HepG2 (cell line): ENCODE measurements around the gene SBK1. TPM values are rescaled to one million over a fixed set of nuclear protein-coding genes. Genes with fewer than 3 reads are reported as not detected.

Experiments
- BRF2 ChIP-seq: sonication (generic); formaldehyde crosslinking; IDR thresholded peaks from 2 replicates; pipeline ENCODE4 v1.8.1; 2022; ENCODE audit warnings: mild to moderate bottlenecking, missing genetic modification reagents
- GTF2F1 ChIP-seq: fragments of 150-350 bp; IDR thresholded peaks from 2 replicates; pipeline ENCODE4 v1.6.1; 2014; ENCODE audit warnings: low read length
- KAT8 ChIP-seq: IDR thresholded peaks from 2 replicates; pipeline ENCODE4 v1.6.1; 2016; ENCODE audit warnings: missing genetic modification reagents, missing compliant biosample characterization
- MYC ChIP-seq: sonication (generic); formaldehyde crosslinking; IDR thresholded peaks from 2 replicates; pipeline ENCODE4 v1.9.0; 2021; ENCODE audit warnings: missing genetic modification reagents, borderline replicate concordance
- PHF21A ChIP-seq: sonication (generic); formaldehyde crosslinking; IDR thresholded peaks from 2 replicates; pipeline ENCODE4 v1.5.0; 2020; ENCODE audit warnings: mild to moderate bottlenecking, missing genetic modification reagents
- PHF8 ChIP-seq: sonication (generic); formaldehyde crosslinking; IDR thresholded peaks from 2 replicates; pipeline ENCODE4 v1.5.0; 2020; ENCODE audit warnings: missing genetic modification reagents
- SIN3A ChIP-seq: IDR thresholded peaks from 2 replicates; pipeline ENCODE4 v1.6.1; 2011; ENCODE audit warnings: low read depth, mild to moderate bottlenecking, control low read depth, low read length, borderline replicate concordance
- SOX13 ChIP-seq, 3 experiments: fragments of 450-650 bp in 1 of 3; sonication (generic) in 1 of 3; formaldehyde crosslinking in 1 of 3; IDR thresholded peaks in 2 of 3; conservative IDR thresholded peaks in 1 of 3; 2 replicates each; pipeline versions ENCODE4 v1.5.0 to v1.6.1; 2016 to 2020; ENCODE audit warnings: antibody characterized with exemption in 1 of 3, mild to moderate bottlenecking in 1 of 3, missing compliant biosample characterization in 1 of 3, missing genetic modification reagents in 1 of 3, moderate library complexity in 1 of 3
- STAG1 ChIP-seq: sonication (generic); formaldehyde crosslinking; IDR thresholded peaks from 2 replicates; pipeline ENCODE4 v1.4.0; 2020; ENCODE audit warnings: missing genetic modification reagents
- THRA ChIP-seq: sonication (generic); formaldehyde crosslinking; IDR thresholded peaks from 2 replicates; pipeline ENCODE4 v1.4.0; 2020; ENCODE audit warnings: missing genetic modification reagents, borderline replicate concordance
- YEATS2 ChIP-seq: sonication (generic); formaldehyde crosslinking; IDR thresholded peaks from 2 replicates; pipeline ENCODE4 v1.4.0; 2020; ENCODE audit warnings: missing genetic modification reagents, borderline replicate concordance
- ZBTB3 ChIP-seq: sonication (generic); formaldehyde crosslinking; IDR thresholded peaks from 2 replicates; pipeline ENCODE4 v1.4.0; 2020; ENCODE audit warnings: low read depth, mild to moderate bottlenecking, moderate library complexity, missing genetic modification reagents, borderline replicate concordance
- ZBTB42 ChIP-seq: sonication (generic); formaldehyde crosslinking; IDR thresholded peaks from 2 replicates; pipeline ENCODE4 v1.5.0; 2020; ENCODE audit warnings: mild to moderate bottlenecking, missing genetic modification reagents
- ZBTB7A ChIP-seq: sonication (generic); formaldehyde crosslinking; IDR thresholded peaks from 2 replicates; pipeline ENCODE4 v1.8.0; 2022; ENCODE audit warnings: mild to moderate bottlenecking, missing genetic modification reagents
- ZFX ChIP-seq: sonication (generic); formaldehyde crosslinking; IDR thresholded peaks from 2 replicates; pipeline ENCODE4 v1.4.0; 2020; ENCODE audit warnings: mild to moderate bottlenecking, low read depth, missing genetic modification reagents, moderate library complexity
- ZNF124 ChIP-seq: sonication (generic); formaldehyde crosslinking; IDR thresholded peaks from 2 replicates; pipeline ENCODE4 v1.4.0; 2020; ENCODE audit warnings: missing genetic modification reagents
- ZNF280D ChIP-seq: sonication (generic); formaldehyde crosslinking; IDR thresholded peaks from 2 replicates; pipeline ENCODE4 v1.5.1; 2020; ENCODE audit warnings: mild to moderate bottlenecking, missing genetic modification reagents
- ZNF639 ChIP-seq: conservative IDR thresholded peaks from 2 replicates; pipeline ENCODE4 v1.6.1; 2018; ENCODE audit warnings: missing genetic modification reagents
- ZNF768 ChIP-seq: sonication (generic); formaldehyde crosslinking; IDR thresholded peaks from 2 replicates; pipeline ENCODE4 v1.4.0; 2020; ENCODE audit warnings: missing genetic modification reagents
- ZNF777 ChIP-seq: sonication (generic); formaldehyde crosslinking; IDR thresholded peaks from 2 replicates; pipeline ENCODE4 v1.4.0; 2020; ENCODE audit warnings: missing genetic modification reagents
- polyA plus RNA-seq, 8 experiments: library from polyadenylated mRNA; depleted of rRNA in 3 of 8; stranded (reverse) in 7 of 8; unstranded in 1 of 8; fragments of >200 nt; fragmentation: Illumina TruSeq in 4 of 8; extraction: Trizol in 4 of 8; gene quantifications; 2 replicates each; pipeline versions ENCODE4 v1.2.1 to v1.2.3, GENCODE V29; 2011 to 2016; ENCODE audit warnings: low read depth in 4 of 8, missing spikeins in 1 of 8, mixed read lengths in 1 of 8; ENCODE audit not compliant: insufficient read depth in 1 of 8
- total RNA-seq, 5 experiments: library from RNA; depleted of rRNA; stranded (reverse); fragments of >200 nt; fragmentation: Illumina TruSeq; extraction: Trizol; gene quantifications; 2 replicates each; pipeline ENCODE4 v1.2.3, GENCODE V29; 2016; ENCODE audit warnings: low read depth in 1 of 5

The SBK1 gene
- total and polyA plus RNA-seq, 2 of the 13 experiments (the other 11 are each of a cell fraction or from before 2014, with no cell fraction given): 0.15 to 0.17 TPM

GRCh38 chr16:28277537-28278388, 14.6 kb upstream of the SBK1 start (continued):
- TF ChIP-seq ZNF639: no peak
- TF ChIP-seq ZNF124 (CRISPR knock-in tag): peak; percentile 78
- TF ChIP-seq ZFX (CRISPR knock-in tag): peak; percentile 51; the same call in 1 of the 2 replicates
- no peak for TF ChIP-seq ZBTB7A (CRISPR knock-in tag)
- TF ChIP-seq KAT8 (CRISPR knock-in tag): 0 out of 2 replicates have a peak, but pooled peaks have one; percentile 37
- peak; percentile 52; the same call in 1 of the 2 replicates for TF ChIP-seq PHF8 (CRISPR knock-in tag)
- no peak for TF ChIP-seq SIN3A
- no peak for TF ChIP-seq PHF21A (CRISPR knock-in tag)
- TF ChIP-seq MYC (CRISPR knock-in tag): peak; percentile 23; the same call in 1 of the 2 replicates
- TF ChIP-seq GTF2F1: no peak
- TF ChIP-seq BRF2 (CRISPR knock-in tag): no peak
- TF ChIP-seq ZNF768 (CRISPR knock-in tag): peak; percentile 78
- TF ChIP-seq SOX13 (IDR thresholded peaks at IDR 0.05): no peak
- peak in 1 of 2 experiments; percentile 55; a peak in 1 of 4 replicates for TF ChIP-seq SOX13 (CRISPR knock-in tag; conservative IDR thresholded peaks at IDR 0.05 in 1 of 2, IDR thresholded peaks at IDR 0.05 in 1 of 2)
- no peak for TF ChIP-seq ZBTB42 (CRISPR knock-in tag)
- TF ChIP-seq ZNF777 (CRISPR knock-in tag): peak; percentile 78
- TF ChIP-seq YEATS2 (CRISPR knock-in tag): peak; percentile 53; the same call in 1 of the 2 replicates
- TF ChIP-seq STAG1 (CRISPR knock-in tag): peak; percentile 99
- peak; percentile 48; the same call in 1 of the 2 replicates for TF ChIP-seq THRA (CRISPR knock-in tag)
- TF ChIP-seq ZBTB3 (CRISPR knock-in tag): no peak
- TF ChIP-seq ZNF280D: 0 out of 2 replicates have a peak, but pooled peaks have one; percentile 30
